ENCODE data around the gene ZNF672. TPM values are rescaled to one million over a fixed set of nuclear protein-coding genes. Genes with fewer than 3 reads are reported as not detected.

The ZNF672 gene
- total and polyA plus RNA-seq, 2 experiments from 2014 or later: 10.3 to 39.7 TPM

DNA sequence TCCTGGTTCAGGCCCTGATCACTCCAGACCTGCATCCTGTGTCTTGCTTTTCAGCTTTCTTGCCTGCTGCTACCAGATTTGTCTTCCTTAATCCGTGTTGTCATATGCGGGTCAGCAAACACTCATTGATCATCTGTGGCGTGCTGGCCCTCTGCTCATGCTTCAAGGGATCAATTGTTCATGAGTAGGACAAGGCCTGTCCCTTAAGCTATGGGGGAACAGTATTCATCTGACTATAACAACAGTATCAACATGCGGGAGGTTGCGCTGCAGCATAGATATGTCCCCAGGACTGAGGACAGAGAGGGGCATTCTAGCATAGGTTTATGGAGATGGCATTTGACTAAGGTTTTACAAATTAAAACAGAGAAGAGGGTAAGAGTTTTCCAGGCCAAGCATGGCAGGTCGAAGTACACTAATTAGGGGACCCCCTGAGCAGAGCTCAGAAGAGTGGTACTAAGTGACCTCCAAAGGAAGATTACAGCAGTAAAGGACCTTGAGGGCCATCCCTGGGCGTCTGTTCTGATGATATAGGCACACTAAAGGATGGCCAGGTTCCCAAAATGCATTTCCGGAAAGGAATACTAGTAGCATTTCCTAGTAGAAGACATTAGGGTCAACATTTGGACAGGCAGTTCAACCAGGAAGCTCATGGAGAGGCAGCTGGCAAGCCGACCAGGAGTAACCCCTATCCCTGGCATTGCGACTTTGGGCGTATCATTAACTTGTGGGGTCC is 811 bp upstream of the ZNF672 start (continued):
- TF ChIP-seq, protein P1, sequence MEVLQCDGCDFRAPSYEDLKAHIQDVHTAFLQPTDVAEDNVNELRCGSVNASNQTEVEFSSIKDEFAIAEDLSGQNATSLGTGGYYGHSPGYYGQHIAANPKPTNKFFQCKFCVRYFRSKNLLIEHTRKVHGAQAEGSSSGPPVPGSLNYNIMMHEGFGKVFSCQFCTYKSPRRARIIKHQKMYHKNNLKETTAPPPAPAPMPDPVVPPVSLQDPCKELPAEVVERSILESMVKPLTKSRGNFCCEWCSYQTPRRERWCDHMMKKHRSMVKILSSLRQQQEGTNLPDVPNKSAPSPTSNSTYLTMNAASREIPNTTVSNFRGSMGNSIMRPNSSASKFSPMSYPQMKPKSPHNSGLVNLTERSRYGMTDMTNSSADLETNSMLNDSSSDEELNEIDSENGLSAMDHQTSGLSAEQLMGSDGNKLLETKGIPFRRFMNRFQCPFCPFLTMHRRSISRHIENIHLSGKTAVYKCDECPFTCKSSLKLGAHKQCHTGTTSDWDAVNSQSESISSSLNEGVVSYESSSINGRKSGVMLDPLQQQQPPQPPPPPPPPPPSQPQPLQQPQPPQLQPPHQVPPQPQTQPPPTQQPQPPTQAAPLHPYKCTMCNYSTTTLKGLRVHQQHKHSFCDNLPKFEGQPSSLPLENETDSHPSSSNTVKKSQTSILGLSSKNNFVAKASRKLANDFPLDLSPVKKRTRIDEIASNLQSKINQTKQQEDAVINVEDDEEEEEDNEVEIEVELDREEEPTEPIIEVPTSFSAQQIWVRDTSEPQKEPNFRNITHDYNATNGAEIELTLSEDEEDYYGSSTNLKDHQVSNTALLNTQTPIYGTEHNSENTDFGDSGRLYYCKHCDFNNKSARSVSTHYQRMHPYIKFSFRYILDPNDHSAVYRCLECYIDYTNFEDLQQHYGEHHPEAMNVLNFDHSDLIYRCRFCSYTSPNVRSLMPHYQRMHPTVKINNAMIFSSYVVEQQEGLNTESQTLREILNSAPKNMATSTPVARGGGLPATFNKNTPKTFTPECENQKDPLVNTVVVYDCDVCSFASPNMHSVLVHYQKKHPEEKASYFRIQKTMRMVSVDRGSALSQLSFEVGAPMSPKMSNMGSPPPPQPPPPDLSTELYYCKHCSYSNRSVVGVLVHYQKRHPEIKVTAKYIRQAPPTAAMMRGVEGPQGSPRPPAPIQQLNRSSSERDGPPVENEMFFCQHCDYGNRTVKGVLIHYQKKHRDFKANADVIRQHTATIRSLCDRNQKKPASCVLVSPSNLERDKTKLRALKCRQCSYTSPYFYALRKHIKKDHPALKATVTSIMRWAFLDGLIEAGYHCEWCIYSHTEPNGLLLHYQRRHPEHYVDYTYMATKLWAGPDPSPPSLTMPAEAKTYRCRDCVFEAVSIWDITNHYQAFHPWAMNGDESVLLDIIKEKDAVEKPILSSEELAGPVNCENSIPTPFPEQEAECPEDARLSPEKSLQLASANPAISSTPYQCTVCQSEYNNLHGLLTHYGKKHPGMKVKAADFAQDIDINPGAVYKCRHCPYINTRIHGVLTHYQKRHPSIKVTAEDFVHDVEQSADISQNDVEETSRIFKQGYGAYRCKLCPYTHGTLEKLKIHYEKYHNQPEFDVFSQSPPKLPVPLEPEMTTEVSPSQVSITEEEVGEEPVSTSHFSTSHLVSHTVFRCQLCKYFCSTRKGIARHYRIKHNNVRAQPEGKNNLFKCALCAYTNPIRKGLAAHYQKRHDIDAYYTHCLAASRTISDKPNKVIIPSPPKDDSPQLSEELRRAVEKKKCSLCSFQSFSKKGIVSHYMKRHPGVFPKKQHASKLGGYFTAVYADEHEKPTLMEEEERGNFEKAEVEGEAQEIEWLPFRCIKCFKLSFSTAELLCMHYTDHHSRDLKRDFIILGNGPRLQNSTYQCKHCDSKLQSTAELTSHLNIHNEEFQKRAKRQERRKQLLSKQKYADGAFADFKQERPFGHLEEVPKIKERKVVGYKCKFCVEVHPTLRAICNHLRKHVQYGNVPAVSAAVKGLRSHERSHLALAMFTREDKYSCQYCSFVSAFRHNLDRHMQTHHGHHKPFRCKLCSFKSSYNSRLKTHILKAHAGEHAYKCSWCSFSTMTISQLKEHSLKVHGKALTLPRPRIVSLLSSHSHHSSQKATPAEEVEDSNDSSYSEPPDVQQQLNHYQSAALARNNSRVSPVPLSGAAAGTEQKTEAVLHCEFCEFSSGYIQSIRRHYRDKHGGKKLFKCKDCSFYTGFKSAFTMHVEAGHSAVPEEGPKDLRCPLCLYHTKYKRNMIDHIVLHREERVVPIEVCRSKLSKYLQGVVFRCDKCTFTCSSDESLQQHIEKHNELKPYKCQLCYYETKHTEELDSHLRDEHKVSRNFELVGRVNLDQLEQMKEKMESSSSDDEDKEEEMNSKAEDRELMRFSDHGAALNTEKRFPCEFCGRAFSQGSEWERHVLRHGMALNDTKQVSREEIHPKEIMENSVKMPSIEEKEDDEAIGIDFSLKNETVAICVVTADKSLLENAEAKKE (CRISPR knock-in tag; IDR thresholded peaks at IDR 0.05): no peak
- no peak for TF ChIP-seq CREB1 (CRISPR knock-in tag; IDR thresholded peaks at IDR 0.05; ENCODE audit: low read depth)
- no peak for TF ChIP-seq EZH2phosphoT487 (IDR thresholded peaks at IDR 0.05; ENCODE audit: unreplicated experiment)
- no peak for TF ChIP-seq ZNF114 (CRISPR knock-in tag; IDR thresholded peaks at IDR 0.05)
- no peak for TF ChIP-seq EZH2 (IDR thresholded peaks at IDR 0.05; ENCODE audit: low read depth, unreplicated experiment)
- no peak for TF ChIP-seq NANOG (IDR thresholded peaks at IDR 0.05; ENCODE audit: borderline replicate concordance)
- TF ChIP-seq POLR2AphosphoS5 (IDR thresholded peaks at IDR 0.05; ENCODE audit: low read depth): no peak
- TF ChIP-seq ZNF331 (CRISPR knock-in tag; IDR thresholded peaks at IDR 0.05; ENCODE audit: low read depth): no peak
- TF ChIP-seq JUNB (IDR thresholded peaks at IDR 0.05; ENCODE audit: unreplicated experiment): no peak
